ENCODE data around the gene LLGL2.

The LLGL2 gene

DNA sequence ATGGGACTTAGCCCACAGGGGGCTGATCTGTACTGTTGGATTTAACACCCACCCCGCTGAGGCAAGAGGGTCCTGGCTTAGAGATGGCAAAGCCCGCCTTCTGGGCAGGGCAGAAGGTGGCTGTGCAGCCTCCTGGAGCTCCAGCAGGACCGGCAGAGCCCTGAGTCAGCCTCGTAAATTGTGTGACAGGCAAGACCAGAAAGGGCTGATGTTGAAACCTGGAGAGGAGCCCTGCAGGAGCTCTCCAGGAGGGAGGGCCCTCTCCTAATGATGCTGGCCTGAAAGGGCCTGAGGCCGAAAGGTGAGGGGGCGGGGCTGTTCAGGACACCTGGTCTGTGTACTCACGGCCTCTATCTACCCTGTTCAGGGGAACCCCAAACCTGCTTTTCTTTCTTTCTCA is 39.6 kb downstream of the LLGL2 start:
- H3K4me3 Mint-ChIP-seq = no peak overlapping the region
- no peaks in the 10 kb centered on the region for H3K36me3 Mint-ChIP-seq (ENCODE audit: low read depth)
- H3K27ac Mint-ChIP-seq = no peak overlapping the region
- no peaks in the 10 kb centered on the region for H3K27me3 Mint-ChIP-seq (ENCODE audit: low read depth)
- no peak for DNase-seq (ENCODE audit: low spot score)
- no peaks in the 10 kb centered on the region for H3K9me3 Mint-ChIP-seq
- no peaks in the 10 kb centered on the region for H3K4me1 Mint-ChIP-seq (ENCODE audit: low read depth)

DNA sequence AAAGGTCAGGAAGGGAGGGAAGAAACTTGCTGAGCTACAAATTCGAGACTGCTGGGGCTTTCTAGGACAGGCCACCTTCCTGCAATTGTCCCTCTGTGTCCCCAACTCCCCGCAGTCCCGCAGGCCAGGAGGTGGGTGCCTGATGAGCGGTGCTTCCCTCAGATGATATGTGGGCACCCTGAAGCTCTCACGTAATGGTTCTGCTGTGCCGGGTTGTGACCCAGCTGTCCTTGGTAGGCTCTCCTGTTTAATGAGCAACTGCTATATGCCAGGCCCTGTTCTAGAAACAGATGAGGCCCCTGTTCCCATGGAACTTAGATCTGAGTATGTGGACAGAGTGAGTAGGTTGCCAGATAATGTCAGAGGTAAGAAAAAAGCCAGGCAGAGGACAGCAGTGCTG is 40.1 kb downstream of the LLGL2 start:
- H3K9me3 Mint-ChIP-seq = no peaks in the 10 kb centered on the region
- H3K4me3 Mint-ChIP-seq = no peak overlapping the region
- DNase-seq (ENCODE audit: low spot score) = no peak
- no peak overlapping the region for H3K27ac Mint-ChIP-seq
- H3K36me3 Mint-ChIP-seq (ENCODE audit: low read depth) = no peaks in the 10 kb centered on the region
- no peaks in the 10 kb centered on the region for H3K4me1 Mint-ChIP-seq (ENCODE audit: low read depth)
- H3K27me3 Mint-ChIP-seq (ENCODE audit: low read depth) = no peaks in the 10 kb centered on the region

DNA sequence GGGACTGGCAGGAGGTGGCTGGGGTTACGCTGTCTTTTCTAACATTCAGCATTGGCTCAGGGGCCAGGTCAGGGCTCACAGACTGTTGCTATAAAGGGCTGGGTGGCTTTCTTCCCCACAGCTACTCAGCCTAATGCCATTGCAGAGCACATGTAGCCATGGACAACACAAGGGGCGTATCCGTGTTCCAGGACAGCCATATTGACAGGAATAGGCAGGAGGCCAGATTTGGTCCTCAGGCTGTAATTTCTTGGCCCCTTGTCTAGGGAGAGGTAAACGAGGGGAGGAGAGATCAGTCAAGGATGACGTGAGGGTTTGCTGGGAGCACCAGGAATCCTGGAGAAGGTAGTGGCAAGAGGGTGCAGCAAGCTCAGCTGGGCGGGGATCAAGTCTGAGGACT is 40.9 kb downstream of the LLGL2 start:
- H3K27me3 Mint-ChIP-seq (ENCODE audit: low read depth) = no peaks in the 10 kb centered on the region
- no peak overlapping the region for H3K4me3 Mint-ChIP-seq
- no peaks in the 10 kb centered on the region for H3K36me3 Mint-ChIP-seq (ENCODE audit: low read depth)
- DNase-seq (ENCODE audit: low spot score) = no peak
- peaks cover 4% of the 10 kb centered on the region for H3K4me1 Mint-ChIP-seq (ENCODE audit: low read depth)
- no peak overlapping the region for H3K27ac Mint-ChIP-seq
- H3K9me3 Mint-ChIP-seq = no peaks in the 10 kb centered on the region

DNA sequence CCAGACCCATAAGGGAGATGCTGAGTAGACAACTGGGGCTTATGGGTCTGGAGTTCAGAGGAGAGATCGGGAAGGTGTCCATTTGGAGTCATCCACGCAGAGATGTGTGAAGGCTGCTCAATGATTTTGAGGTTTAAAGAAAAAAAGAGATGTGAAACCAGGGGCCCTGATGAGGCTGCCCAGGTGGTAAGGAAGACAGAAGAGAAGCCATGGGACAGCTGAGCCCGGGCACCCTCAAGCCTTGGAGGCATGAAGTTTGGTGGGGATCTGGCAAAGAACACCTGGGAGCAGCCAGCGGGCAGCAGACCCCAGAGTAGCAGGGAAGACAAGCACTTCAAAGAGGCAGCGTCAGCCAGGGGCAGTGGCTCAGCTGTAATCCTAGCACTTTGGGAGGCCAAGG is 41.3 kb downstream of the LLGL2 start:
- DNase-seq (ENCODE audit: low spot score) = no peak
- H3K27me3 Mint-ChIP-seq (ENCODE audit: low read depth) = no peaks in the 10 kb centered on the region
- no peak overlapping the region for H3K27ac Mint-ChIP-seq
- H3K36me3 Mint-ChIP-seq (ENCODE audit: low read depth) = no peaks in the 10 kb centered on the region
- H3K9me3 Mint-ChIP-seq = no peaks in the 10 kb centered on the region
- H3K4me3 Mint-ChIP-seq = no peak overlapping the region
- H3K4me1 Mint-ChIP-seq (ENCODE audit: low read depth) = peaks cover 5% of the 10 kb centered on the region

DNA sequence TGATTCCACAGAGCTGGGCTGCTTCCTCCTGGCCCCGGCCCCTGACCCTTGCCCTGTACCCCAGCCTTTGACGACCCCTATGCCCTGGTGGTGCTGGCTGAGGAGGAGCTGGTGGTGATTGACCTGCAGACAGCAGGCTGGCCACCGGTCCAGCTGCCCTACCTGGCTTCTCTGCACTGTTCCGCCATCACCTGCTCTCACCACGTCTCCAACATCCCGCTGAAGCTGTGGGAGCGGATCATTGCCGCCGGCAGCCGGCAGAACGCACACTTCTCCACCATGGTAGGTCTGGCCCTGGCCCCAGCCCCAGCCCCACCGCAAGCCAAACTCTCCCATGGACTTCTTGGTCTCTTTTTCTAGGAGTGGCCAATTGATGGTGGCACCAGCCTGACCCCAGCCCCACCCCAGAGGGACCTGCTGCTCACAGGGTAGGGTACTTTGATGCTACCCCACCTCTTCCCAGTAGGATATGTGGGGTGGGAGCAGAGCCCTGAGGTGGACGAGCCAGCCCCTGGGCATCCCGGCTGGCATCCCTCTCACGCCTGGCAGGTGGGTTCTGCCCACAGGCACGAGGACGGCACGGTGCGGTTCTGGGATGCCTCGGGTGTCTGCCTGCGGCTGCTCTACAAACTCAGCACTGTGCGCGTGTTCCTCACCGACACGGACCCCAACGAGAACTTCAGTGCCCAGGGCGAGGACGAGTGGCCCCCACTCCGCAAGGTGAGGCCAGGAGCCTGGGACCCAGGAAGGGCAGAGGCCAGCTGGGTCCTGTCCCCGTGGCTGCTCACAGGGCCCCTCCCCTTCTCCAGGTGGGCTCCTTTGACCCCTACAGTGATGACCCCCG is 43.1 kb downstream of the LLGL2 start:
- H3K36me3 Mint-ChIP-seq (ENCODE audit: low read depth) = no peaks in the 10 kb centered on the region
- H3K4me1 Mint-ChIP-seq (ENCODE audit: low read depth) = peaks cover 5% of the 10 kb centered on the region
- DNase-seq (ENCODE audit: low spot score) = no peak
- no peaks in the 10 kb centered on the region for H3K9me3 Mint-ChIP-seq
- no peak overlapping the region for H3K27ac Mint-ChIP-seq
- H3K27me3 Mint-ChIP-seq (ENCODE audit: low read depth) = no peaks in the 10 kb centered on the region
- no peak overlapping the region for H3K4me3 Mint-ChIP-seq

DNA sequence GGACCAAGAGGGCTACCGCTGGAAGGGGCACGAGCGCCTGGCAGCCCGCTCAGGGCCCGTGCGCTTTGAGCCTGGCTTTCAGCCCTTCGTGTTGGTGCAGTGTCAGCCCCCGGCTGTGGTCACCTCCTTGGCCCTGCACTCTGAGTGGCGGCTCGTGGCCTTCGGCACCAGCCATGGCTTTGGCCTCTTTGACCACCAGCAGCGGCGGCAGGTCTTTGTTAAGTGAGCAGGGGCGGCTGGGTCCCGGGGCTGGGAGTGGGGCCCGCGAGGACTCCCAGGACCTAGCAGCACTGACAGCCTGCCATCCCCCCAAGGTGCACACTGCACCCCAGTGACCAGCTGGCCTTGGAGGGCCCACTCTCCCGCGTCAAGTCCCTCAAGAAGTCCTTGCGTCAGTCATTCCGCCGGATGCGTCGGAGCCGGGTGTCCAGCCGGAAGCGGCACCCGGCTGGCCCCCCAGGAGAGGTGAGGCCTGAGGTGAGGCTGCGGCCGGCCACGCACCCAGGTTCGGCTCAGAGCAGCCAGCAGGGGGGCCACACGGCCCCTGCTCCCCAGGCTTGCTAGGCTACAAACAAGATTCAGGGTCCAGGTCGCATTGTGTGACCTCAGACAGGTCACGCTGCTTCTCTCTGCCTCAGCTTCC is 44.7 kb downstream of the LLGL2 start:
- Mint-ChIP-seq H3K27ac (no peak overlapping the region), H3K36me3 (ENCODE audit: low read depth) (no peaks in the 10 kb centered on the region), H3K4me1 (ENCODE audit: low read depth) (peaks cover 5% of the 10 kb centered on the region), H3K27me3 (ENCODE audit: low read depth) (no peaks in the 10 kb centered on the region), H3K4me3 (no peak overlapping the region), H3K9me3 (no peaks in the 10 kb centered on the region)
- DNase-seq (ENCODE audit: low spot score) = no peak

DNA sequence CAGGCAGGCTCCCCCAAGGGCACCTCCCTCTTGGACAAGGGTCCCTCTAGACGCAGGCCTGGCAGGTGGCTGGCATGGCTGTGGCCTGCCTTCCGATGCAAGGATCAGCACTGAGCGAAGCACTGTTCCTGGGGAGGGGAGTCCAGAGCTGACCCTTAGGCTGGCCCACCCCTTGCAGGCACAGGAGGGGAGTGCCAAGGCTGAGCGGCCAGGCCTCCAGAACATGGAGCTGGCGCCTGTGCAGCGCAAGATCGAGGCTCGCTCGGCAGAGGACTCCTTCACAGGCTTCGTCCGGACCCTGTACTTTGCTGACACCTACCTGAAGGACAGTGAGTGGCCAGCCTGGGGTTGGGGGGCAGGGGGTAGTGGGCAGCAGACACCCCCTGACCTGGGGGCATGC is 45.3 kb downstream of the LLGL2 start:
- no peaks in the 10 kb centered on the region for H3K9me3 Mint-ChIP-seq
- peaks cover 5% of the 10 kb centered on the region for H3K4me1 Mint-ChIP-seq (ENCODE audit: low read depth)
- H3K27me3 Mint-ChIP-seq (ENCODE audit: low read depth) = no peaks in the 10 kb centered on the region
- no peak for DNase-seq (ENCODE audit: low spot score)
- no peaks in the 10 kb centered on the region for H3K36me3 Mint-ChIP-seq (ENCODE audit: low read depth)
- no peak overlapping the region for H3K4me3 Mint-ChIP-seq
- peak overlapping the region; percentile 52 for H3K27ac Mint-ChIP-seq

DNA sequence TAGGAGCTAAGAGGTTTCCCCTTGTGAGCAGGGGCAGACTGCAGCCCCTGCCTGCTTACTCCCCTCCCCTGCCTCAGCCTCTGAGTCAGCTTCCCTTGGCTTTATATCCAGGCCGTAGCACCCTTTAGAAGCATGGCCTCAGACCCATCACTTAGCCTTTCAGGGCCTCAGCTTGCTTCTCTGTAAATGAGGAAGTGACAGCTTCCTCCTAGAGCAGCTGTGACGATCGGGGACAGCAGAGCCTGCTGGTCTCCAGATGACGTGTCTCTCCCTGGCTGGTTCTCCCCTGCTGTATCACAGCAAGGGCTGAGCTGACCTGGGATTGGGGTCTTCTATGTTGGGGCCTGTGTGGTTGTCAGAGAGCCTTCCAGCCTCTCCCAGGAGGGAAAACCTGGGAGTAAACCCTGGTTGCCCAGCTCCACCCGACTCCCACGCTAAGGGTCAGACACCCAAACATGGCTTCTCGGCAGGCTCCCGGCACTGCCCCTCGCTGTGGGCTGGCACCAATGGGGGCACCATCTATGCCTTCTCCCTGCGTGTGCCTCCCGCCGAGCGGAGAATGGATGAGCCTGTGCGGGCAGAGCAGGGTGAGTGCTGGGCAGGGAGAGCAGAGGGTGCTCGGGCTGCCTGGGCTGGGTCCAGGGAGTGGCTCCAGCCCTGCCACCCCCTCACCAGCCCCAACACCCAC is 45.8 kb downstream of the LLGL2 start:
- Mint-ChIP-seq H3K27me3 (ENCODE audit: low read depth) (no peaks in the 10 kb centered on the region), H3K27ac (peak overlapping the region; percentile 91), H3K4me1 (ENCODE audit: low read depth) (peaks cover 5% of the 10 kb centered on the region)

DNA sequence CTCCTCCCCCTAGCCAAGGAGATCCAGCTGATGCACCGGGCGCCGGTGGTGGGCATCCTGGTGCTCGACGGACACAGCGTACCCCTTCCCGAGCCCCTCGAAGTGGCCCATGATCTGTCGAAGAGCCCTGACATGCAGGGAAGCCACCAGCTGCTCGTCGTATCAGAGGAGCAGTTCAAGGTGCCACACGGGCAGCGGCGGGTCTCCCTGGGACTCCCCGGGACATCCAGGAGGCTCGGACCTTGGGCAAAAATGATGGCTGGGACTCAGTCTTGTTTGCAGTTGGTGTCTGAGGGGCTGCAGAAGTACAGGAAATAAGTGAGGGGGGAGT is 46.4 kb downstream of the LLGL2 start:
- Mint-ChIP-seq H3K4me1 (ENCODE audit: low read depth) (peaks cover 5% of the 10 kb centered on the region), H3K9me3 (no peaks in the 10 kb centered on the region), H3K27me3 (ENCODE audit: low read depth) (no peaks in the 10 kb centered on the region), H3K4me3 (no peak overlapping the region), H3K27ac (peak overlapping the region; percentile 15), H3K36me3 (ENCODE audit: low read depth) (no peaks in the 10 kb centered on the region)
- DNase-seq (ENCODE audit: low spot score) = no peak

More for the DNA sequence above, 45.8 kb downstream of the LLGL2 start:
- H3K9me3 Mint-ChIP-seq = no peaks in the 10 kb centered on the region
- no peaks in the 10 kb centered on the region for H3K36me3 Mint-ChIP-seq (ENCODE audit: low read depth)
- peak overlapping the region; percentile 24 for H3K4me3 Mint-ChIP-seq
- peak; percentile 38 for DNase-seq (ENCODE audit: low spot score)

DNA sequence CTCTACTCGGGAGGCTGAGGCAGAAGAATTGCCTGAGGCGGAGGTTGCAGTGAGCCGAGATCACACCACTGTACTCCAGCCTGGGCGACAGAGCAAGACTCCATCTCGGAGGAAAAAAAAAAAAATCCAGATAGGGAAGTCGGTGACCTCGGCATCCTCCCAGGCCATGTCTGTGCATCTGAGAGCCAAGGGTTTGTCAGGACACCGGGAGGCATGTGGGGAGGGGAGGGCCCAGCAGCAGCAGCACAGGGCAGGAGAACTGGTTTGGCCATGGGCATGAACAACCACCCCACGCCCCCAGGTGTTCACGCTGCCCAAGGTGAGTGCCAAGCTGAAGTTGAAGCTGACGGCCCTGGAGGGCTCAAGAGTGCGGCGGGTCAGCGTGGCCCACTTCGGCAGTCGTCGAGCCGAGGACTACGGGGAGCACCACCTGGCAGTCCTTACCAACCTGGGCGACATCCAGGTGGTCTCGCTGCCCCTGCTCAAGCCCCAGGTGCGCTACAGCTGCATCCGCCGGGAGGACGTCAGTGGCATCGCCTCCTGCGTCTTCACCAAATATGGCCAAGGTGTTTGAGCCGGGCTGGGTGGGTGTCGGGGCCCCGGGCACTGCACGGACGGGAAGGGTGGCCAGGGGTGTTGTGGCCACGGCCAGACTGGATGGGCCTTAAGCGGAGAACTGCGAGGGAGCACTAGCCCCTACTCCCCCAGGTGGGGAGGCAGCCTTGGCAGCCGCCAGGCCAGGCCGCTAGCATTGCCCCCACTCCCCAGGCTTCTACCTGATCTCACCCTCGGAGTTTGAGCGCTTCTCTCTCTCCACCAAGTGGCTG is 47.4 kb downstream of the LLGL2 start:
- no peak overlapping the region for H3K4me3 Mint-ChIP-seq
- H3K9me3 Mint-ChIP-seq = no peaks in the 10 kb centered on the region
- no peaks in the 10 kb centered on the region for H3K36me3 Mint-ChIP-seq (ENCODE audit: low read depth)
- H3K4me1 Mint-ChIP-seq (ENCODE audit: low read depth) = peaks cover 5% of the 10 kb centered on the region
- no peak for DNase-seq (ENCODE audit: low spot score)
- H3K27me3 Mint-ChIP-seq (ENCODE audit: low read depth) = no peaks in the 10 kb centered on the region
- no peak overlapping the region for H3K27ac Mint-ChIP-seq

DNA sequence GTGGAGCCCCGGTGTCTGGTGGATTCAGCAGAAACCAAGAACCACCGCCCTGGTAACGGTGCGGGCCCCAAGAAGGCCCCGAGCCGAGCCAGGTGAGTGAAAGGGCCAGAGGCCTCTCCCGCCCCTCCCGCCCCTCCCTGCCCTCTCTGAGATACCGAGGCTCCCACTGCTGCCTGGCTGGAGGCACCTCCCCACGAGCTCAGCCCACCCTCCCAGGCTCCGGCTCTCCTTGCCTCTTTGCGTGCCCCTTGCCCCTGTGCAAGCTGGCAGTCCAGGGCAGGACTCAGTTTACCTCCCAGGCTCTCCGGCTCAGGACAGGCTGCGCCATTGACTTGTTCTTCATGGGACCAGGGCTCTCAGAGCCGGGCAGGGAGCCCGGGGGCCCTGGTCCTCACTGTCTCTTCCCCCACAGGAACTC is 48.1 kb downstream of the LLGL2 start:
- no peaks in the 10 kb centered on the region for H3K36me3 Mint-ChIP-seq (ENCODE audit: low read depth)
- DNase-seq (ENCODE audit: low spot score) = no peak
- H3K4me1 Mint-ChIP-seq (ENCODE audit: low read depth) = peaks cover 5% of the 10 kb centered on the region
- no peak overlapping the region for H3K4me3 Mint-ChIP-seq
- no peaks in the 10 kb centered on the region for H3K9me3 Mint-ChIP-seq
- H3K27me3 Mint-ChIP-seq (ENCODE audit: low read depth) = peaks cover under 1% of the 10 kb centered on the region
- H3K27ac Mint-ChIP-seq = no peak overlapping the region

DNA sequence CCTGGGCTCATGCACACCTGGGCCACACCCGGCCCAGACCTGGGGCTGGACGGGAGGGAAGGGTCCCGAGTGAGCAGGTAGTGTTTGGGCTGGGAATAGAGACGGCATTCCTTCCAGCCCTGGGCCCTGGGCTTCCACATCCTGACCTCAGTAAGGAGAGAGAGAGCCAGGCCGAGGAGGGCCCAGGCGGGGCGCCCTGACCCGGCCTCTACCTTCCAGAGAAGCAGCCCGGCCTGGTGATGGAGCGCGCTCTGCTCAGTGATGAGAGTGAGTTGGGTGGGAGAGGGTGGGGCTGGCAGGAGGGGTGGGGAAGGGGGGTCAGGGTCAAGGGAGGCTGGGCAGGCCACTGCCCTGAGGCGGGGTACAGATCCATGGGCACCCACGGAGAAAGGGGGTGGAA is 48.5 kb downstream of the LLGL2 start:
- no peaks in the 10 kb centered on the region for H3K36me3 Mint-ChIP-seq (ENCODE audit: low read depth)
- DNase-seq (ENCODE audit: low spot score) = no peak
- H3K27ac Mint-ChIP-seq = no peak overlapping the region
- no peak overlapping the region for H3K4me3 Mint-ChIP-seq
- peaks cover 4% of the 10 kb centered on the region for H3K27me3 Mint-ChIP-seq (ENCODE audit: low read depth)
- H3K4me1 Mint-ChIP-seq (ENCODE audit: low read depth) = peaks cover 5% of the 10 kb centered on the region
- no peaks in the 10 kb centered on the region for H3K9me3 Mint-ChIP-seq

DNA sequence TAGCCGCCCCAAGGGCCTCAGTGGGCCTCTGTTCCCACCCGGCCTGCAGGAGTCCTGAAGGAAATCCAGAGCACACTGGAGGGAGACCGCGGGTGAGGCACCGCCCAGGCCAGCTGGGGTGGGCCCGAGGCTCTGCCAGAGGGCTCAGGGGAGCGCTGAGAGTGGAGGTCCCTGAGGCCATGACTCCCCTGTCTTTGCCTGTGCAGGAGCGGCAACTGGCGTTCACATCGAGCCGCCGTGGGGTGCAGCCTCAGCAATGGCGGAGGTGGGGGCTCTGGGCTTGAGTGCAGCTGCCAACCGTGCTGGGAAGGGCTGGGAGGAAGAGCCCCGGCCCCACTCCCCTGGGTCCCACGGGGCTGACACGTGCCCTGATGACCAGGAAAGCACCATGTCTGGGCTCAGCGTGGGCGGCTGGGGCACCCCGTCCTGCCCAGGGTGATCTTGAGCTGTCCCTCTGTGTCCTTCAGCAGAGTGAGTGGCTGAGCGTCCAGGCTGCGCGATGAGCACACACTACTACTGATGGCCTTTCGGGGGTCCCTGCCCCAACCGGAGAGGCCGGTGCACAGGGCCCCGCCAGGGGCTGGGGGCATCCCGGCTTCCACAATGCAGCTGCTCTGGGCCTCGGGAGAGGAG is 49.0 kb downstream of the LLGL2 start:
- no peak overlapping the region for H3K27ac Mint-ChIP-seq
- no peaks in the 10 kb centered on the region for H3K36me3 Mint-ChIP-seq (ENCODE audit: low read depth)
- no peaks in the 10 kb centered on the region for H3K9me3 Mint-ChIP-seq
- peaks cover 4% of the 10 kb centered on the region for H3K27me3 Mint-ChIP-seq (ENCODE audit: low read depth)
- DNase-seq (ENCODE audit: low spot score) = no peak
- H3K4me3 Mint-ChIP-seq = no peak overlapping the region
- peaks cover 5% of the 10 kb centered on the region for H3K4me1 Mint-ChIP-seq (ENCODE audit: low read depth)

All from T-helper 2 cell treated with Interferon-gamma antibody and Interleukin-4, amounts not matched to agents 5 μg/mL and 100 μg/mL, for 36 hours (primary cell).